ENCODE data around the gene ZNF256.

DNA sequence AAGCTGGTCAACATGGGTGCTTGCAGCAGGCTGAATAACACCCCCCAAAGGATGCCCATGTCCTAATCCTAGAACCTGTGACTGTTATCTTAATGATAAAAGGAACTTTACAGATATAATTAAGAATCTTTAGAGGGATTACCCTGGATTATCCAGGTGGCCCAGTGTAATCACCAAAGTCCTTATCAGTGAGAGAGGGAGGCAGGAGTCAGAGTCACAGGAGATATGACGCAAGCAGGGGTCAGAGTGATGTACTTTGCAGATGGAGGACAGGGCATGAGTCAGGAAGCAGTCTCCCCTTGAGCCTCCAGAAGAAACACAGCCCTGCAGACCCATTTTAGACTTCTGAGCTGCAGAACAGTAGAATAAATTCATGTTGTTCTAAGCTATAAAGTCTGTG is 45.3 kb upstream of the ZNF256 start:
- TF ChIP-seq, protein P1, sequence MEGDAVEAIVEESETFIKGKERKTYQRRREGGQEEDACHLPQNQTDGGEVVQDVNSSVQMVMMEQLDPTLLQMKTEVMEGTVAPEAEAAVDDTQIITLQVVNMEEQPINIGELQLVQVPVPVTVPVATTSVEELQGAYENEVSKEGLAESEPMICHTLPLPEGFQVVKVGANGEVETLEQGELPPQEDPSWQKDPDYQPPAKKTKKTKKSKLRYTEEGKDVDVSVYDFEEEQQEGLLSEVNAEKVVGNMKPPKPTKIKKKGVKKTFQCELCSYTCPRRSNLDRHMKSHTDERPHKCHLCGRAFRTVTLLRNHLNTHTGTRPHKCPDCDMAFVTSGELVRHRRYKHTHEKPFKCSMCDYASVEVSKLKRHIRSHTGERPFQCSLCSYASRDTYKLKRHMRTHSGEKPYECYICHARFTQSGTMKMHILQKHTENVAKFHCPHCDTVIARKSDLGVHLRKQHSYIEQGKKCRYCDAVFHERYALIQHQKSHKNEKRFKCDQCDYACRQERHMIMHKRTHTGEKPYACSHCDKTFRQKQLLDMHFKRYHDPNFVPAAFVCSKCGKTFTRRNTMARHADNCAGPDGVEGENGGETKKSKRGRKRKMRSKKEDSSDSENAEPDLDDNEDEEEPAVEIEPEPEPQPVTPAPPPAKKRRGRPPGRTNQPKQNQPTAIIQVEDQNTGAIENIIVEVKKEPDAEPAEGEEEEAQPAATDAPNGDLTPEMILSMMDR (tag by site-specific recombination; IDR thresholded peaks at IDR 0.05): no peak
- TF ChIP-seq, protein P2, sequence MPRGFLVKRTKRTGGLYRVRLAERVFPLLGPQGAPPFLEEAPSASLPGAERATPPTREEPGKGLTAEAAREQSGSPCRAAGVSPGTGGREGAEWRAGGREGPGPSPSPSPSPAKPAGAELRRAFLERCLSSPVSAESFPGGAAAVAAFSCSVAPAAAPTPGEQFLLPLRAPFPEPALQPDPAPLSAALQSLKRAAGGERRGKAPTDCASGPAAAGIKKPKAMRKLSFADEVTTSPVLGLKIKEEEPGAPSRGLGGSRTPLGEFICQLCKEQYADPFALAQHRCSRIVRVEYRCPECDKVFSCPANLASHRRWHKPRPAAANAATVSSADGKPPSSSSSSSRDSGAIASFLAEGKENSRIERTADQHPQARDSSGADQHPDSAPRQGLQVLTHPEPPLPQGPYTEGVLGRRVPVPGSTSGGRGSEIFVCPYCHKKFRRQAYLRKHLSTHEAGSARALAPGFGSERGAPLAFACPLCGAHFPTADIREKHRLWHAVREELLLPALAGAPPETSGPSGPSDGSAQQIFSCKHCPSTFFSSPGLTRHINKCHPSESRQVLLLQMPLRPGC (tag by site-specific recombination; IDR thresholded peaks at IDR 0.05): no peak
- no peak for TF ChIP-seq ZNF175 (tag by site-specific recombination; IDR thresholded peaks at IDR 0.05)
- no peak for TF ChIP-seq ZNF514 (tag by site-specific recombination; IDR thresholded peaks at IDR 0.05)
- TF ChIP-seq ZBTB7A (tag by site-specific recombination; IDR thresholded peaks at IDR 0.05; ENCODE audit: low read depth): no peak
- no peak for TF ChIP-seq ZNF239 (tag by site-specific recombination; IDR thresholded peaks at IDR 0.05)
- no peak for TF ChIP-seq PRDM1 (tag by site-specific recombination; IDR thresholded peaks at IDR 0.05)
- TF ChIP-seq, protein P3, sequence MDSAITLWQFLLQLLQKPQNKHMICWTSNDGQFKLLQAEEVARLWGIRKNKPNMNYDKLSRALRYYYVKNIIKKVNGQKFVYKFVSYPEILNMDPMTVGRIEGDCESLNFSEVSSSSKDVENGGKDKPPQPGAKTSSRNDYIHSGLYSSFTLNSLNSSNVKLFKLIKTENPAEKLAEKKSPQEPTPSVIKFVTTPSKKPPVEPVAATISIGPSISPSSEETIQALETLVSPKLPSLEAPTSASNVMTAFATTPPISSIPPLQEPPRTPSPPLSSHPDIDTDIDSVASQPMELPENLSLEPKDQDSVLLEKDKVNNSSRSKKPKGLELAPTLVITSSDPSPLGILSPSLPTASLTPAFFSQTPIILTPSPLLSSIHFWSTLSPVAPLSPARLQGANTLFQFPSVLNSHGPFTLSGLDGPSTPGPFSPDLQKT (IDR thresholded peaks at IDR 0.05; ENCODE audit: borderline replicate concordance, low read depth, low read length): no peak
- TF ChIP-seq, protein P4, sequence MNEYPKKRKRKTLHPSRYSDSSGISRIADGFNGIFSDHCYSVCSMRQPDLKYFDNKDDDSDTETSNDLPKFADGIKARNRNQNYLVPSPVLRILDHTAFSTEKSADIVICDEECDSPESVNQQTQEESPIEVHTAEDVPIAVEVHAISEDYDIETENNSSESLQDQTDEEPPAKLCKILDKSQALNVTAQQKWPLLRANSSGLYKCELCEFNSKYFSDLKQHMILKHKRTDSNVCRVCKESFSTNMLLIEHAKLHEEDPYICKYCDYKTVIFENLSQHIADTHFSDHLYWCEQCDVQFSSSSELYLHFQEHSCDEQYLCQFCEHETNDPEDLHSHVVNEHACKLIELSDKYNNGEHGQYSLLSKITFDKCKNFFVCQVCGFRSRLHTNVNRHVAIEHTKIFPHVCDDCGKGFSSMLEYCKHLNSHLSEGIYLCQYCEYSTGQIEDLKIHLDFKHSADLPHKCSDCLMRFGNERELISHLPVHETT (tag by site-specific recombination; IDR thresholded peaks at IDR 0.05): no peak
- TF ChIP-seq ZNF138 (tag by site-specific recombination; IDR thresholded peaks at IDR 0.05; ENCODE audit: borderline replicate concordance): no peak
- TF ChIP-seq ZNF426 (tag by site-specific recombination; IDR thresholded peaks at IDR 0.05): no peak
- TF ChIP-seq ZNF48 (tag by site-specific recombination; IDR thresholded peaks at IDR 0.05): no peak
- no peak for TF ChIP-seq ZEB2 (tag by site-specific recombination; IDR thresholded peaks at IDR 0.05)

All from HEK293 (cell line).